HG03378 (cell line): ENCODE measurements around the gene TNS3.

Experiments used
- ATAC-seq: cut with Tn5 transposase; IDR thresholded peaks from one replicate; pipeline ENCODE4 v1.9.1; 2021; ENCODE audit warnings: mild to moderate bottlenecking, moderate library complexity; ENCODE audit not compliant: unreplicated experiment

Gene TNS3

GRCh38 chr7:47582764-47583738, 1.1 kb upstream of the TNS3 start:
- ATAC-seq, result no peak

- no peak for ATAC-seq
These were observed 490 bp downstream of the TNS3 start for GRCh38 chr7:47581438-47581803.

GRCh38 chr7:47580811-47581331, 1.0 kb downstream of the TNS3 start:
- no peak for ATAC-seq

GRCh38 chr7:47580175-47580706, 1.7 kb downstream of the TNS3 start:
- ATAC-seq, result no peak

GRCh38 chr7:47579458-47579857, 2.5 kb downstream of the TNS3 start:
- no peak for ATAC-seq

GRCh38 chr7:47578579-47579270, 3.2 kb downstream of the TNS3 start:
- ATAC-seq, result no peak

- ATAC-seq, result no peak
These were observed 4.5 kb downstream of the TNS3 start for GRCh38 chr7:47577321-47577919.

GRCh38 chr7:47576866-47577306, 5.0 kb downstream of the TNS3 start:
- no peak for ATAC-seq

GRCh38 chr7:47576031-47576865, 5.7 kb downstream of the TNS3 start:
- ATAC-seq, result no peak

- ATAC-seq, result peak; percentile 89
These were observed 7.2 kb downstream of the TNS3 start for GRCh38 chr7:47574482-47575329.

GRCh38 chr7:47573758-47574481, 8.0 kb downstream of the TNS3 start:
- no peak for ATAC-seq

- no peak for ATAC-seq
These were observed 8.8 kb downstream of the TNS3 start for GRCh38 chr7:47572939-47573757.

- no peak for ATAC-seq
These were observed 9.8 kb downstream of the TNS3 start for GRCh38 chr7:47572094-47572445.

- ATAC-seq, result no peak
These were observed 10.4 kb downstream of the TNS3 start for GRCh38 chr7:47571331-47572093.

GRCh38 chr7:47570649-47571050, 11.3 kb downstream of the TNS3 start:
- no peak for ATAC-seq

- no peak for ATAC-seq
These were observed 13.4 kb downstream of the TNS3 start for GRCh38 chr7:47568547-47568946.

GRCh38 chr7:47568056-47568455, 13.9 kb downstream of the TNS3 start:
- ATAC-seq, result no peak
